MCF 10A (cell line): ENCODE data around the gene AMH. TPM values are rescaled to one million over a fixed set of nuclear protein-coding genes. Genes with fewer than 3 reads are reported as not detected.

ENCODE experiments used
- BruUV-seq: library from RNA; stranded (reverse); fragments of 400-500 nt; replicated peaks from 2 replicates; lab custom pipeline; 2021; lab: Mats Ljungman, UMichigan
- CTCF ChIA-PET: fragments of 300-600 bp; sonication (Branson Sonifier 250); formaldehyde crosslinking; extraction: SDS; loops from one replicate; lab custom pipeline; 2021; ENCODE audit warnings: antibody characterized with exemption, inconsistent platforms; lab: Yijun Ruan, JAX
- POLR2A ChIA-PET: fragments of 300-600, 350-650 bp; sonication (Branson Sonifier 250); formaldehyde crosslinking; extraction: SDS; loops from one replicate; lab custom pipeline; 2020; ENCODE audit warnings: antibody characterized with exemption, inconsistent platforms; lab: Yijun Ruan, JAX
- DNase-seq: peaks from one replicate; pipeline ENCODE4 v3.0.0-alpha.2; 2018; ENCODE audit not compliant: unreplicated experiment
- H3K27ac Mint-ChIP-seq: one replicate; pipeline ENCODE4 v1.8.0; 2022; ENCODE audit warnings: mild to moderate bottlenecking, low read depth, mixed read lengths; ENCODE audit not compliant: unreplicated experiment
- H3K27me3 Mint-ChIP-seq: one replicate; pipeline ENCODE4 v1.8.0; 2022; ENCODE audit warnings: mixed read lengths; ENCODE audit not compliant: insufficient read depth, unreplicated experiment
- H3K36me3 Mint-ChIP-seq: one replicate; pipeline ENCODE4 v1.8.0; 2022; ENCODE audit warnings: mild to moderate bottlenecking, moderate library complexity, mixed read lengths; ENCODE audit not compliant: insufficient read depth, unreplicated experiment
- H3K4me1 Mint-ChIP-seq: one replicate; pipeline ENCODE4 v1.8.0; 2022; ENCODE audit warnings: mixed read lengths; ENCODE audit not compliant: insufficient read depth, unreplicated experiment
- H3K4me3 Mint-ChIP-seq: one replicate; pipeline ENCODE4 v1.8.0; 2022; ENCODE audit warnings: mild to moderate bottlenecking, moderate library complexity, mixed read lengths; ENCODE audit not compliant: unreplicated experiment
- H3K9me3 Mint-ChIP-seq: one replicate; pipeline ENCODE4 v1.8.0; 2022; ENCODE audit warnings: mixed read lengths; ENCODE audit not compliant: unreplicated experiment
- intact Hi-C: fragments of 100-400 bp; cut with micrococcal nuclease; formaldehyde crosslinking; loops from 2 replicates; pipeline ENCODE4 v1.14.1; 2022
- total RNA-seq: library from RNA; stranded (reverse); gene quantifications from 2 replicates; pipeline ENCODE4 v1.2.3, GENCODE V29; 2022
- TF ChIP-seq, protein P1 (sequence below): fragments of 200-600 bp; IDR thresholded peaks from one replicate; pipeline ENCODE4 v1.8.0; 2022; ENCODE audit warnings: antibody characterized with exemption, mild to moderate bottlenecking; ENCODE audit not compliant: unreplicated experiment

The AMH gene
- total RNA-seq, 1 experiment from 2014 or later = 11.9 TPM

DNA sequence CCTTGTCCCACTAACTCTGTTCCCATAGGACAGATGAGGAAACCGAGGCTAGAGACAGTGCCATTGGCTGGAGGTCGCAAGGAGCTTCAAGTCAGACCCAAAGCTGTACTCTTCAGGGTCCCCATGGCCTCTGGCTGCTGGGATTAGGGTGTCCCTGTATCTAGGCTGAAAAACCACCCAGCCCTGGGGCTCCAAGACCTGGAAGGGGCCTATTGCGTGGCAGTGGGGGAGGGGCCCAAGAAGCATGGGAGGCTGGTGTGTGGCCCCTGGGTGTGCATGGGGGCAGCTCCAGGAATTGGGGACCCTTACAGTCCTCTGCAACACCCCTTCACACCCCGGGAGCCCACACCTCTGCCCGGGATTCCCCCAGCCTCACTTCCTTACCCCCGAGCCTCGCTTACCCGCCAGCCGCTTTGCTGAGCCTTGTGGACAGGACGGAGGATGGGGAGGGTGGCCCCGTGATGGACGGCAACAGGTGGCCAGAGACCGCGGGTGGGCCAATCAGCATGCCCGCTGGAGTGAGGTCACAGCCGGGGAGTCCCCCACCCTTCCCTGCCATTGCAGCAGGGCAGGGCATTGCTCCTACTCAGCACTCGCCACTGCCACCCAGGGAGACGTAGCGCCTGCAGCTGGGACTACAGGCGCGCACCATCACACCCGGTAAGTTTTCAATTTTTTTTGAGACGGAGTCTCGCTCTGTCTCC is 7.0 kb downstream of the AMH start, which contains the start of gene JSRP1:
Gene JSRP1 (minus strand): TSS at position 436 of the 704 bp plus-strand sequence. CDS start 1,103 bp downstream, outside the sequence.
- no peak within 1 kb of the TSS for H3K27ac Mint-ChIP-seq
- no TSS peak for BruUV-seq
- CTCF ChIA-PET = no interaction called here
- POLR2A ChIA-PET = interaction anchor here (1.0 kb wide), 1 partner anchor 17 kb away, joined by 4 read pairs; no protein-coding TSS in a partner anchor
- H3K9me3 Mint-ChIP-seq = no peaks in the 10 kb centered on the region
- no peak for DNase-seq
- no peak within 1 kb of the TSS for H3K4me3 Mint-ChIP-seq
- TF ChIP-seq, protein P1, sequence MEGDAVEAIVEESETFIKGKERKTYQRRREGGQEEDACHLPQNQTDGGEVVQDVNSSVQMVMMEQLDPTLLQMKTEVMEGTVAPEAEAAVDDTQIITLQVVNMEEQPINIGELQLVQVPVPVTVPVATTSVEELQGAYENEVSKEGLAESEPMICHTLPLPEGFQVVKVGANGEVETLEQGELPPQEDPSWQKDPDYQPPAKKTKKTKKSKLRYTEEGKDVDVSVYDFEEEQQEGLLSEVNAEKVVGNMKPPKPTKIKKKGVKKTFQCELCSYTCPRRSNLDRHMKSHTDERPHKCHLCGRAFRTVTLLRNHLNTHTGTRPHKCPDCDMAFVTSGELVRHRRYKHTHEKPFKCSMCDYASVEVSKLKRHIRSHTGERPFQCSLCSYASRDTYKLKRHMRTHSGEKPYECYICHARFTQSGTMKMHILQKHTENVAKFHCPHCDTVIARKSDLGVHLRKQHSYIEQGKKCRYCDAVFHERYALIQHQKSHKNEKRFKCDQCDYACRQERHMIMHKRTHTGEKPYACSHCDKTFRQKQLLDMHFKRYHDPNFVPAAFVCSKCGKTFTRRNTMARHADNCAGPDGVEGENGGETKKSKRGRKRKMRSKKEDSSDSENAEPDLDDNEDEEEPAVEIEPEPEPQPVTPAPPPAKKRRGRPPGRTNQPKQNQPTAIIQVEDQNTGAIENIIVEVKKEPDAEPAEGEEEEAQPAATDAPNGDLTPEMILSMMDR = no peak
- H3K4me1 Mint-ChIP-seq = peaks cover 6% of the 10 kb centered on the region
- no peaks in the 10 kb centered on the region for H3K27me3 Mint-ChIP-seq
- intact Hi-C loops = no loop called here
- H3K36me3 Mint-ChIP-seq = no peaks in the 10 kb centered on the region

DNA sequence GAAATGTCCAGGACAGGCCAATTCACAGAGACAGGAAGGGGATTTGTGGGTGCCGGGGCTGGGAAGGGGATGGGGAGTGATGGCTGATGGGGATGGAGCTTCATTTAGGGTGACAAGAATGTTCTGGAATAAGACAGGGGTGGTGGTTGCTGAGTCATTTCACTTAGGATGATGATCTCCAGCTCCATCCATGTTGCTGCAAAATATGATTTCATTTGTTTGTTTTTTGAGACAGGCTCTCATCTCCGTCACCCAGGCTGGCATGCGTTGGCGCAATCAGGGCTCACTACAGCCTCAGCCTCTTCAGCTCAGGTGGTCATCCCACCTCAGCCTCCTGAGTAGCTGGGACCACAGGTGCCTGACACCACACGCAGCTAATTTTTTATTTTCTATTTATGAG is 10.2 kb downstream of the AMH start:
- Mint-ChIP-seq H3K4me3 (no peak overlapping the region), H3K27me3 (no peaks in the 10 kb centered on the region)
- POLR2A ChIA-PET = interaction anchor here (1.1 to 3.7 kb wide), 6 partner anchors 9 to 96 kb away, joined by 3 to 32 read pairs (median 5); partner anchors contain the start of gene DOT1L

DNA sequence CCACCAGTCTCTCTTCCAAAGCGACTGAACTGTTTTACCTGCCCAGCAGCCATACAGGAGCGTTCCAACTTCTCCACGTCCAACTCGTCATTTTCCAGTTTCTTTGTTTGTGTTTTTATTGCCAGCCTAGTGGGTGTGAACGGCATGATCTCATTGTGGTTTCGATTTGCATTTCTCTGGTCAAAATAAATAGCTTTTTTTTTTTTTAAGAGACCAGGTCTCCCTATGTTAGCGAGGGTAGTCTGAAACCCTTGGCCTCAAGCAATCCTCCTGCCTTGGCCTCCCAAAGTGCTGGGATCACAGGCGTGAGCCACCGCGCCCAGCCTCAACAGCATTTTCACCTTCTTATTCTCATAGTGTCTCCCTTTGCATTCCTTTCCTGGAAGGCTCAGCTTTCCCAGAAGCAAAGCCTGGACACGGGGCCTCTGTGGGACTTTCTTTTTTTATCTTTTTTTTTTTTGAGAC is 11.2 kb downstream of the AMH start:
- Mint-ChIP-seq H3K9me3 (no peaks in the 10 kb centered on the region), H3K36me3 (peaks cover 6% of the 10 kb centered on the region), H3K4me1 (peaks cover 6% of the 10 kb centered on the region), H3K27me3 (no peaks in the 10 kb centered on the region), H3K27ac (peak overlapping the region; percentile 29), H3K4me3 (no peak overlapping the region)
- intact Hi-C loops = no loop called here
- BruUV-seq = no TSS peak
- TF ChIP-seq, protein P1 = no peak
- ChIA-PET POLR2A (interaction anchor here (0.8 to 3.7 kb wide), 5 partner anchors 10 to 225 kb away, joined by 3 to 32 read pairs (median 6); no protein-coding TSS in a partner anchor), CTCF (interaction anchor here (0.6 to 1.0 kb wide), 4 partner anchors 15 to 870 kb away, joined by 3 to 7 read pairs (median 4); no protein-coding TSS in a partner anchor)
- DNase-seq = peak; percentile 63

More for the DNA sequence above, 10.2 kb downstream of the AMH start:
- DNase-seq = peak; percentile 64
- H3K4me1 Mint-ChIP-seq = peaks cover 6% of the 10 kb centered on the region
- no TSS peak for BruUV-seq
- no peak overlapping the region for H3K27ac Mint-ChIP-seq
- peaks cover 6% of the 10 kb centered on the region for H3K36me3 Mint-ChIP-seq
- intact Hi-C loops = no loop called here
- no peaks in the 10 kb centered on the region for H3K9me3 Mint-ChIP-seq
- TF ChIP-seq, protein P1 = no peak
- CTCF ChIA-PET = interaction anchor here (0.6 kb wide), 1 partner anchor 166 kb away, joined by 5 read pairs; no protein-coding TSS in a partner anchor
